ENCODE data around the gene SETD1B.
"Not testable (repeated sequence)": the region's sequence is repeated elsewhere in the genome, so short reads cannot be mapped to it uniquely, and the experiment has no call there.

The SETD1B gene

GRCh38 chr12:121781484-121781997 is 22.3 kb upstream of the SETD1B start:
- DNase-seq: no peak

- peak; percentile 22 for DNase-seq
These were observed 21.5 kb upstream of the SETD1B start for GRCh38 chr12:121781998-121782979.

- DNase-seq: no peak
These were observed 20.0 kb upstream of the SETD1B start for GRCh38 chr12:121783766-121784165.

GRCh38 chr12:121784460-121784859 is 19.3 kb upstream of the SETD1B start:
- no peak for DNase-seq

- DNase-seq: peak; percentile 46
These were observed 17.4 kb upstream of the SETD1B start for GRCh38 chr12:121786440-121786825.

- no peak for DNase-seq
These were observed 16.5 kb upstream of the SETD1B start for GRCh38 chr12:121787063-121788025.

- DNase-seq: no peak
These were observed 15.5 kb upstream of the SETD1B start for GRCh38 chr12:121788176-121788818.

GRCh38 chr12:121789233-121789781 is 14.5 kb upstream of the SETD1B start:
- peak; percentile 45 for DNase-seq

GRCh38 chr12:121789800-121790728 is 13.7 kb upstream of the SETD1B start:
- peak; percentile 86 for DNase-seq

- not testable (repeated sequence) for DNase-seq
These were observed 13.0 kb upstream of the SETD1B start for GRCh38 chr12:121790785-121791184.

GRCh38 chr12:121791671-121792551 is 11.9 kb upstream of the SETD1B start:
- DNase-seq: no peak

- peak; percentile 61 for DNase-seq
These were observed 11.0 kb upstream of the SETD1B start for GRCh38 chr12:121792607-121793439.

GRCh38 chr12:121793440-121793837 is 10.4 kb upstream of the SETD1B start, which contains the start of gene RHOF:
RHOF (minus strand) TSS chr12:121793688; CDS start chr12:121793633, 55 bp downstream.
- peak; percentile 70 for DNase-seq

GRCh38 chr12:121793838-121794533 is 9.8 kb upstream of the SETD1B start:
- peak; percentile 93 for DNase-seq

- DNase-seq: no peak
These were observed 9.2 kb upstream of the SETD1B start for GRCh38 chr12:121794534-121795033.

- DNase-seq: peak; percentile 42
These were observed 8.5 kb upstream of the SETD1B start for GRCh38 chr12:121795034-121795968.

Data from activated gamma-delta T cell (primary cell).